Subcutaneous abdominal adipose tissue (tissue), 5 donors: ENCODE data around the gene SLC28A1.
A peak's percentile ranks its signal among the peaks of the same experiment; 100 is the strongest.
"Not testable (repeated sequence)": the region's sequence is repeated elsewhere in the genome, so short reads cannot be mapped to it uniquely, and the experiment has no call there.

Experiments
- H3K27ac ChIP-seq: one replicate; pipeline ENCODE4 v1.7.0; 2013; ENCODE audit warnings: low read depth, mild to moderate bottlenecking, inconsistent platforms, low read length, moderate library complexity
- H3K27me3 ChIP-seq, 5 donors: one replicate each; pipeline ENCODE4 v1.7.0; 2013; ENCODE audit warnings: low read length in 5 of 5, inconsistent platforms in 1 of 5; ENCODE audit not compliant: control insufficient read depth in 5 of 5, insufficient read depth in 4 of 5
- H3K36me3 ChIP-seq, 5 donors: one replicate each; pipeline ENCODE4 v1.7.0; 2013; ENCODE audit warnings: low read length in 5 of 5; ENCODE audit not compliant: control insufficient read depth in 5 of 5, insufficient read depth in 5 of 5
- H3K4me1 ChIP-seq, 5 donors: one replicate each; pipeline ENCODE4 v1.7.0; 2013; ENCODE audit warnings: low read length in 5 of 5, mild to moderate bottlenecking in 3 of 5, moderate library complexity in 1 of 5; ENCODE audit not compliant: control insufficient read depth in 5 of 5, insufficient read depth in 5 of 5
- H3K4me3 ChIP-seq, 5 donors: one replicate each; pipeline ENCODE4 v1.7.0; 2013; ENCODE audit warnings: low read length in 5 of 5, low read depth in 1 of 5
- H3K9ac ChIP-seq, 5 donors: one replicate each; pipeline ENCODE4 v1.7.0; 2013; ENCODE audit warnings: low read length in 5 of 5, mild to moderate bottlenecking in 4 of 5, moderate library complexity in 3 of 5
- H3K9me3 ChIP-seq, 5 donors: one replicate each; pipeline ENCODE4 v1.7.0; 2013; ENCODE audit warnings: low read length in 5 of 5; ENCODE audit not compliant: control insufficient read depth in 5 of 5
- donor health status: healthy.
- donor health status: healthy.
- donor health status: healthy.
- donor health status: healthy.
- donor health status: healthy.

The SLC28A1 gene

DNA sequence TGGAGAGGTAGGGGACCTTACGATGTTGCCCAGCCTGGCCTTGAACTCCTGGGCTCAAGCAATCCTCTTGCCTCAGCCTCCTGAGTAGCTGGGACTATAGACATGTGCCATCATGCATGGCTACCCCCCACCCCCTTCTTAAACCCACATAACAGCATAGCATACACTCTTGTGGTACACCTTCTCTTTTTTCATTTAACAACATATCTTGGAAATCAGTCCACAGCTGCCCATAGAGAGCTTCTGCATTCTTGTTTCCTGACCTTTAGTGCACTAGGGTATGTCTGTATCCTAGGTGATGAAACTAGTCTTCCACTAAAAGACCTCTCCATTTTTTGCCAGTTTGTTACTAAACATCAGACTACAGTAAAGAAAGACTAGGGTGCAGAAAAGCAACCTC is 33.0 kb downstream of the SLC28A1 start:
- H3K36me3 ChIP-seq, result no peaks in the 10 kb centered on the region
- H3K9me3 ChIP-seq, result no peaks in the 10 kb centered on the region
- no peak overlapping the region for H3K27ac ChIP-seq
- no peaks in the 10 kb centered on the region for H3K27me3 ChIP-seq
- peaks cover 10 to 41% (median 38%) of the 10 kb centered on the region in 5 donors for H3K4me1 ChIP-seq
- H3K9ac ChIP-seq, result no peak overlapping the region
- H3K4me3 ChIP-seq, result no peak overlapping the region

GRCh38 chr15:84919106-84919667 is 34.7 kb downstream of the SLC28A1 start:
- Histone ChIP-seq H3K9ac (no peak overlapping the region), H3K4me3 (no peak overlapping the region), H3K4me1 (peaks cover 9 to 38% (median 29%) of the 10 kb centered on the region in 5 donors), H3K27ac (no peak overlapping the region), H3K36me3 (no peaks in the 10 kb centered on the region), H3K9me3 (no peaks in the 10 kb centered on the region), H3K27me3 (no peaks in the 10 kb centered on the region)

GRCh38 chr15:84921121-84921520 is 36.7 kb downstream of the SLC28A1 start:
- no peak overlapping the region for H3K4me3 ChIP-seq
- H3K27ac ChIP-seq, result peak overlapping the region; percentile 57
- no peaks in the 10 kb centered on the region for H3K27me3 ChIP-seq
- no peaks in the 10 kb centered on the region for H3K9me3 ChIP-seq
- no peak overlapping the region for H3K9ac ChIP-seq
- no peaks in the 10 kb centered on the region for H3K36me3 ChIP-seq
- H3K4me1 ChIP-seq, result peaks cover 3 to 28% (median 18%) of the 10 kb centered on the region in 5 donors

GRCh38 chr15:84922530-84922929 is 38.1 kb downstream of the SLC28A1 start:
- Histone ChIP-seq H3K9ac (no peak overlapping the region), H3K27me3 (no peaks in the 10 kb centered on the region), H3K36me3 (no peaks in the 10 kb centered on the region), H3K9me3 (no peaks in the 10 kb centered on the region), H3K4me1 (peaks cover 3 to 36% (median 26%) of the 10 kb centered on the region in 5 donors), H3K27ac (no peak overlapping the region), H3K4me3 (no peak overlapping the region)

DNA sequence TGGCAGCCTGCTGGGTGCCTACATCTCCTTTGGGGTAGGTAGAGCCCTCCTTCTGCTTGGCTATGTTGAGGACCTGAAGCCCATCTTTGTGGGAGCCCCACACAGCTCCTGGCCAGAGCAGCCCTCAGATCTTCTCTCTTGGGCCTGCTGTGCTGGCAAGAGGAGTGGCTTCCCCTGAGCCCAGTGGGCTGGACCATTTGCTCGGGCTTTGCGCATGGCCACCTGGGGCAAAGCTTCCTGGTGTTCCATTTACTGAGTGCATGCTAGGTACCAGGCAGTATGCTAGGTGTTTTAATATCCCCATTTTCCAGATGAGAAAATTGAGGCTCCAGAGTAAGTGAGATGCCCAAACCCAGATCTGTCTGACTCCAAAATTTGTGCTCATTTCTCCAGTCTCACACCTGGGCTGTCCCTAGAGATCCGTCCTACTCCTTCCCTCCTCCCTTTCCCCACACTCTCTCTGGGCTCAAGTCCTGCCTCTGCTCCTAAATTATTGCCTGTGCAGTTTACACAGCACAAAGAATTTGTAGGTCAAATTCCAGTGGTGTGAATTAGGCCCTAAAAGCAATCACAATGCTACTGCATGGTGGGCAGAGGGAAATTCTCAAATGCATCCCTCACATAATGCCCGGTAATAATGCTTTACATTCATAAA is 39.7 kb downstream of the SLC28A1 start:
- no peaks in the 10 kb centered on the region for H3K27me3 ChIP-seq
- H3K27ac ChIP-seq, result peak overlapping the region; percentile 71
- no peaks in the 10 kb centered on the region for H3K9me3 ChIP-seq
- H3K9ac ChIP-seq, result peak overlapping the region in 1 of 5 donors; percentile 35
- no peaks in the 10 kb centered on the region for H3K36me3 ChIP-seq
- H3K4me3 ChIP-seq, result no peak overlapping the region
- peaks cover 5 to 45% (median 31%) of the 10 kb centered on the region in 5 donors for H3K4me1 ChIP-seq

DNA sequence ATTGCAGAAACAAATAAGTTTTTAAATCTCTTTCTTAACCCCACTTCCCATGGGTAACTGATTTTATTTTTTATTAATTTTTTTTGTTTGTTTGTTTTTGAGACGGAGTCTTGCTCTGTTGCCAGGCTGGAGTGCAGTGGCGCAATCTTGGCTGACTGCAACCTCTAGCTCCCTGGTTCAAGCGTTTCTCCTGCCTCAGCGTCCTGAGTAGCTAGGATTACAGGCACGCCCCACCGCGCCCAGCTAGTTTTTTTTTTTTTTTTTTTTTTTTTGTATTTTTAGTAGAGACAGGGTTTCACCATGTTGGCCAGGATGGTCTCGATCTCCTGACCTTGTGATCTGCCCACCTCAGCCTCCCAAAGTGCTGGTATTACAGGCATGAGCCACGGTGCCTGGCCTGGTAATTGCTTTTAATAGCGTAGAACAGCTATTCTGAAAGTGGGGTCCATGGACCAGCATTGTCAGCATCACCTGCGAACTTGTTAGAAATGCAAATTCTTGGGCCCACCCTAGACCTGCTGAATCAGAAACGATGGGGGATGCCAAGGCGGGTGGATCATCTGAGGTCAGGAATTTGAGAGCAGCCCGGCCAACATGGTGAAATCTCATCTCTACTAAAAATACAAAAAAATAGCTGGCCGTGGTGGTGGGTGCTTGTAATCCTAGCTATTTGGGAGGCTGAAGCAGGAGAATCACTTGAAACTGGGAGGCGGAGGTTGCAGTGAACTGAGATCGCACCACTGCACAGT is 40.5 kb downstream of the SLC28A1 start:
- peak overlapping the region; percentile 71 for H3K27ac ChIP-seq
- H3K27me3 ChIP-seq, H3K36me3 ChIP-seq, H3K4me3 ChIP-seq, H3K9me3 ChIP-seq, H3K9ac ChIP-seq: not testable (repeated sequence)
- H3K4me1 ChIP-seq, result peaks cover 5 to 47% (median 31%) of the 10 kb centered on the region in 5 donors

DNA sequence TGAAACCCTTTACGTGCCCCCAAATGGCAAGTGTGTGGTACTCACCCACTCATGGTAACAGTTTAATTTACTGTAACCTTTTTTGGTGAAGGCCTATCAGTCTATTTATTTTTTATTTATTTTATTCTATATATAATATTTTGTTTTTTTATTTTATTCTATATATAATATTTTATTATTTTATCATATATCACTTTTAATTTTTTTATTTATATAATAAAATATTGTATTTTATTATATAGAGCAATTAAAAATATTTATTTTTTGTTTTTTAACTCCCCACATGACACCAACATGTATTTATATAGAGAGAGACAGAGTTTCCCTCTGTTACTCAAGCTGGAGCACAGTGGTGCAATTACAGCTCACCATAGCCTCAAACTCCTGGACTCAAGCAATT is 41.4 kb downstream of the SLC28A1 start:
- Histone ChIP-seq H3K4me1 (peaks cover 5 to 48% (median 31%) of the 10 kb centered on the region in 5 donors), H3K4me3 (no peak overlapping the region), H3K9me3 (no peaks in the 10 kb centered on the region), H3K36me3 (no peaks in the 10 kb centered on the region), H3K27ac (peak overlapping the region; percentile 30), H3K9ac (no peak overlapping the region), H3K27me3 (no peaks in the 10 kb centered on the region)

- Histone ChIP-seq H3K36me3 (no peaks in the 10 kb centered on the region), H3K9ac (peak overlapping the region in 2 of 5 donors; percentile 7 to 25), H3K4me3 (no peak overlapping the region), H3K27ac (peak overlapping the region; percentile 84), H3K4me1 (peaks cover 5 to 47% (median 30%) of the 10 kb centered on the region in 5 donors), H3K27me3 (no peaks in the 10 kb centered on the region), H3K9me3 (no peaks in the 10 kb centered on the region)
Observed at GRCh38 chr15:84926491-84927230, 42.2 kb downstream of the SLC28A1 start.

- Histone ChIP-seq H3K36me3 (no peaks in the 10 kb centered on the region), H3K4me1 (peaks cover 5 to 33% (median 23%) of the 10 kb centered on the region in 5 donors), H3K27ac (no peak overlapping the region), H3K9ac (no peak overlapping the region), H3K9me3 (no peaks in the 10 kb centered on the region), H3K4me3 (no peak overlapping the region), H3K27me3 (no peaks in the 10 kb centered on the region)
Observed at GRCh38 chr15:84928843-84929168, 44.3 kb downstream of the SLC28A1 start.
